HG03439 (cell line): Measurements from ENCODE around the gene R3HDM1.
"Not testable (repeated sequence)": the region's sequence is repeated elsewhere in the genome, so short reads cannot be mapped to it uniquely, and the experiment has no call there.

Experiments used
- ATAC-seq: cut with Tn5 transposase; IDR thresholded peaks from one replicate; pipeline ENCODE4 v1.9.1; 2021; ENCODE audit warnings: mild to moderate bottlenecking, moderate library complexity; ENCODE audit not compliant: unreplicated experiment

R3HDM1 gene

GRCh38 chr2:135701442-135701841, 170.2 kb downstream of the R3HDM1 start:
- no peak for ATAC-seq

DNA sequence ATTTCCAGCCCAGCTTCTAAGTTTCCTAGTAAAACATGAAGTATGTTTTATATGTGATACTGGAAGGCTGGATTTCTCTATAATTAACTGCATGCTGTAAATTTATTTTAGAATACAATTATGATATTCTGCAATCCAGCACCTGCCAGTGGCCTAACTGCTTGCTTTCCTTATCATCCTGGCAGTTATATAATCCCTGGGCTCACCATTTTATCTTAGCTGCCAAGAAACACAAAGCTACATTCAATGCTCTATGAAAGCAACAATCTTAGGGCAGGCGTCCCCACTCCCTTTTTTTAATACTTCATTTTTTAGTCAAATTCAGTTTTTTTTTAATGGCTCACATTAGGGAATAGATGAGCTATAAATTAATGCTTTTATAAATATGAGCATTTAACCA, 172.0 kb downstream of the R3HDM1 start:
- ATAC-seq = no peak

GRCh38 chr2:135704075-135704474, 172.8 kb downstream of the R3HDM1 start:
- not testable (repeated sequence) for ATAC-seq

GRCh38 chr2:135708159-135708558, 176.9 kb downstream of the R3HDM1 start:
- ATAC-seq = no peak

GRCh38 chr2:135709992-135710391, 178.7 kb downstream of the R3HDM1 start:
- peak; percentile 67 for ATAC-seq

DNA sequence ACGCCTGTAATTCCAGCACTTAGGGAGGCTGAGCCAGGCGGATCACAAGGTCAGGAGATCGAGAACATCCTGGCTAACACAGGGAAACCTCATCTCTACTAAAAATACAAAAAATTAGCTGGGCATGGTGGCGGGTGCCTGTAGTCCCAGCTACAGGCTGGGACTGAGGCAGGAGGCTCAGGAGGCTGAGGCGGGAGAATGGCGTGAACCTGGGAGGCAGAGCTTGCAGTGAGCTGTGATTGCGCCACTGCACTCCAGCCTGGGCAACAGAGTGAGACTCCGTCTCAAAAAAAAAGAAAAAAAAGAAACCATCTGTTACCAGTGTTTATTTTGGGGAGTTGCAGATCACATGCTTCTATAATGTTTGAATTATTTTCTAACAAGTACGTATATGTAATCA, 183.8 kb downstream of the R3HDM1 start:
- not testable (repeated sequence) for ATAC-seq

GRCh38 chr2:135728064-135728743, 196.9 kb downstream of the R3HDM1 start:
- ATAC-seq = no peak

- ATAC-seq = no peak
Observed at GRCh38 chr2:135732561-135732960, 201.3 kb downstream of the R3HDM1 start.

DNA sequence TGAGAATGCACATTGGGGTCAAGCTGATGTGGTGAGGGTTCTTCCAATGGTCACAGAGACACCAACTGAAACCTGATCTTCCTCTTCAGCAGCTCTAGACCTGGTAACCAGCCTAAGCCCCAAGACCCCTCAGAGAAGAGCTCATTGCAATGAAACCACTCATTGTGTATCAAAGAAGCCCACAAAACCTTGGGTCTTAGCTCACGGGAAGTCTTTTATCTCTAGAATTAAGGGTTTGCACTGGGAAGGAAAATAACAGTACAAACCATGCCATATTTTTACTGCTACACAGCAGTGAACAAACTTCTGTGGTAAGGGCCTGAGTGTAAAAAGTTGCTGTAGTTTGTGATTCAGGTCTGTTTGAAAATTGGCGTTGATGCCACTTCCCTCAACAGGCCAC, 201.8 kb downstream of the R3HDM1 start:
- ATAC-seq = no peak

- no peak for ATAC-seq
Observed at GRCh38 chr2:135736546-135736945, 205.3 kb downstream of the R3HDM1 start.

DNA sequence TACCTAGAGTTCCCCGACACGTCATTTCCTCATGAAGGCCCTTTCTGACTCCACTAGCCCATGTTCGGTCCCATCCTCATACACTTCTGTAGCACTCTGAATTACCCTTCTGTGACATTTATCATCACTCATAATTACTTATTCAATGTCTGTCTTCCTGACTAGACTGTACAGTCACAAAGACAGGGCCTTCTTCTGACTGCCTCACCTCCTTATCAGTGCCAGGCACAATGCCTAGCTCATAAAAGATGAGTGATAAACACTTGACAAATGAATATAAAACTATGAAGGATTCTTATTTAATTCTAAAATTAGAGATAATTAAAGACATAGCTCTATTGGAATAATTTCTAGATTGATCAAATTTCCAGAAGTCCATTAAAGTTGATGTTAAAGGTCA, 208.9 kb downstream of the R3HDM1 start:
- no peak for ATAC-seq

GRCh38 chr2:135741043-135741394, 209.7 kb downstream of the R3HDM1 start:
- no peak for ATAC-seq

- ATAC-seq = peak; percentile 91
Observed at GRCh38 chr2:135741395-135742324, 210.4 kb downstream of the R3HDM1 start, which contains the start of gene UBXN4. TSS of gene UBXN4 (plus strand) at chr2:135741855. CDS start at chr2:135741930, 75 bp downstream.

- ATAC-seq = peak; percentile 27
Observed at GRCh38 chr2:135742325-135742757, 211.1 kb downstream of the R3HDM1 start.

DNA sequence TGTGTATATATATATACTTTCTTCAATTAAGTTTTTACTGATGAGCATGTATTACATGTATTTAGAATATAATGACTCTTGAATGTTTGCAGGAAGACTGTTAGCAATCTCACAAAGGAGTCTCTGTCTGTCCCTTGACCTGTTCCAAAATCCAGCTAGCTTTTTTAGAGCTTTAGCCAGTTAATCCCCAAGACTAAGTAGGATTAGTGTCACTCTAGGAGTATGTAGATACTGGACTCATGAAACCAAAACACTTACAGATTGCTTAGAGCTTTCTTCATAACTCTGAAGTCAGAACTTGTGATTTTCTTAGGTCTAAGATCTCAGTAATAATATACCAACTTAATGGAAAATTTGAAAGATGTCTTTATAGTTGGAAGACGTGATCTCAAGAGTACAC, 212.6 kb downstream of the R3HDM1 start:
- ATAC-seq = no peak

GRCh38 chr2:135744760-135745314, 213.6 kb downstream of the R3HDM1 start:
- no peak for ATAC-seq

- ATAC-seq = no peak
Observed at GRCh38 chr2:135745545-135745944, 214.3 kb downstream of the R3HDM1 start.

DNA sequence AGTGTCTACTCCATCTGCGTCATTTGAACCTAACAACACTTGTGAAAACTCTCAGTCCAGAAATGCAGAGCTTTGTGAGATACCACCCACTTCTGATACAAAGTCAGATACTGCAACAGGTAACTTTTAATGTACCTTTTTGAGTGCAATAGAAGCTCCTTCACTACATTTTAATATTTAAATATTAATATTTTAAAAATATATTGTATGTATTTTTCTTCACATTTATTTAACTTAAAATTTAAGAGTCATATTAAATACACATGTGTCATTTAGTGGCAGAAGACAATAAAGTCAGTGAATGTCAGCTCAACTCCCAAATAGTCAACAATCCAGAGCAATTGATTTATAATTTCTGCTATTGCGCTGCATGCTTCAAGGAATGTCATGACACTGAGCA, 224.3 kb downstream of the R3HDM1 start:
- ATAC-seq = no peak

- no peak for ATAC-seq
Observed at GRCh38 chr2:135756692-135757091, 225.4 kb downstream of the R3HDM1 start.

GRCh38 chr2:135762022-135762421, 230.7 kb downstream of the R3HDM1 start:
- ATAC-seq = no peak

GRCh38 chr2:135762530-135762929, 231.2 kb downstream of the R3HDM1 start:
- no peak for ATAC-seq

DNA sequence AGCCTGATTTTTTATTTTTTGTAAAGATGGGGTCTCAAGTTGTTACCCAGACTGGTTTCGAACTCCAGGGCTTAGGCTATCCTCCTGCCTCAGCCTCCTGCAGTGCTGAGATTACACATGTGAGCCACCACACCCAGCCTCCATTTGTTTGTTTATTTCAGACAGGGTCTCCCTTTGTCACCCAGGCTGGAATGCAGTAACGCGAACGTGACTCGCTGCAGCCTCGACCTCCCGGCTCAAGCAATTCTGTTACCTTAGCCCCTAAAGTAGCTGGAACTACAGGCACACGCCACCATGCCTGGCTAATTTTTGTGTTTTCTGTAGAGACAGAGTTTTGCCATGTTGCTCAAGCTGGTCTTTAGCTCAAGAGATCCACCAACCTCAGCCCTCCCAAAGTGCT, 237.6 kb downstream of the R3HDM1 start:
- no peak for ATAC-seq
